OCI-M1 (cell line): ENCODE results near the gene SEC24C.
A peak's percentile ranks its signal among the peaks of the same experiment; 100 is the strongest.
"Not testable (repeated sequence)": the region's sequence is repeated elsewhere in the genome, so short reads cannot be mapped to it uniquely, and the experiment has no call there.

Source experiments
- DNase-seq: peaks from one replicate; lab custom pipeline; 2025; lab: John Stamatoyannopoulos, UW

Gene SEC24C

DNA sequence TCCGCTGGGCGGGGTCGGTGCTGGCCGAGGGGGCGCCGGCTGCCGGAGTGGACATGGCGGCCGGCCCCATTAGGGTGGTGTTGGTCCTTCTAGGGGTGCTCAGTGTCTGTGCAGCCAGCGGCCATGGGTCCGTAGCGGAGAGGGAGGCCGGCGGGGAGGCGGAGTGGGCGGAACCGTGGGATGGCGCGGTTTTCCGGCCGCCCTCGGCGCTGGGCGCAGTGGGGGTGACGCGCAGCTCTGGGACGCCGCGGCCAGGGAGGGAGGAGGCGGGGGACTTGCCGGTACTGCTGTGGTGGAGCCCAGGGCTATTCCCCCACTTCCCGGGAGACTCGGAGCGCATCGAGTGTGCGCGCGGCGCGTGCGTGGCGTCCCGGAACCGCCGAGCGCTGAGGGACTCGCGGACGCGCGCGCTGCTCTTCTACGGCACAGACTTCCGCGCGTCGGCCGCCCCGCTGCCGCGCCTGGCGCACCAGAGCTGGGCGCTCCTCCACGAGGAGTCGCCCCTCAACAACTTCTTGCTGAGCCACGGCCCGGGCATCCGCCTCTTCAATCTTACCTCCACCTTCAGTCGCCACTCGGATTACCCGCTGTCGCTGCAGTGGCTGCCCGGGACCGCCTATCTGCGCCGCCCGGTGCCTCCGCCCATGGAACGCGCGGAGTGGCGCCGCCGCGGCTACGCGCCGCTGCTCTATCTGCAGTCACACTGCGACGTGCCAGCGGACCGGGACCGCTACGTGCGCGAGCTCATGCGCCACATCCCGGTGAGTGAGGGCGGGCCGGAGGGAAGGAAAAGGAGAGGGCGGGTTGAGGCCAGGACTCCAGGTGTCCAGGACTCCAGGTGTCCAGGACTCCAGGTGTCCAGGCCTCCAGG is 28.3 kb downstream of the SEC24C start:
- DNase-seq: peak; percentile 91

GRCh38 chr10:73773152-73773879 is 29.1 kb downstream of the SEC24C start:
- DNase-seq: no peak

DNA sequence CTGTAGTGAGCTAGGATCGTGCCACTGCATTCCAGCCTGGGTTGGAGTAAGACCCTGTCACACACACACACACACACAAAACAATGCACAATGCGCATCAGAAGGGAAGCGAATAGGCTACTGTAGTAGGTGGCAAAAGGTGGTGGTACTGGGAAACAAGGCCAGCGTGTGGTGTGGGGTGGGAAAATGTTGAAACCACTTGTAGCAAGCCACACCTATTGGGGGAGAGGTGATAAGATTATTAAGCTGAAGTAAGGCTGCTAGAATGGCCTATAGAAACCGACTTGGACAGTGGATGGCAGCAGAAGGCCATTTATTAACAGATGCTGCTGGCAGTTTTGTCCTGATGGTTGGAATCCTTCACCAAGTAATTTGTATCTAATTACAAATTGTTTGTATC is 30.5 kb downstream of the SEC24C start:
- DNase-seq: peak; percentile 82

DNA sequence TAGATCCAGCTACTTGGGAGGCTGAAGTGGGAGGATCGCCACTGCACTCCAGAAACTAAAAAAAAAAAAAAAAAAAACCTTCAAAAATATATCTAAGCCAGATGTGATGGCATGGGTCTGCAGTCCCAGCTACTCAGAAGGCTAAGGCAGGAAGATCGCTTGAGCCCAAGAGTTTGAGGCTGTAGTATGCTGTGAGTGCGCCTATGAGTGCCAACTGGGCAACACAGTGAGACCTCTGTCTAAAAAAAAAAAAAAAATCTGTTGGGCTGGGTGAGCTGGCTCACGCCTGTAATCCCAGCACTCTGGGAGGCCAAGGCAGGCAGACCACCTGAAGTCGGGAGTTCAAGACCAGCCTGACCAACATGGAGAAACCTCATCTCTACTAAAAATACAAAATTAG is 34.8 kb downstream of the SEC24C start:
- DNase-seq: no peak

DNA sequence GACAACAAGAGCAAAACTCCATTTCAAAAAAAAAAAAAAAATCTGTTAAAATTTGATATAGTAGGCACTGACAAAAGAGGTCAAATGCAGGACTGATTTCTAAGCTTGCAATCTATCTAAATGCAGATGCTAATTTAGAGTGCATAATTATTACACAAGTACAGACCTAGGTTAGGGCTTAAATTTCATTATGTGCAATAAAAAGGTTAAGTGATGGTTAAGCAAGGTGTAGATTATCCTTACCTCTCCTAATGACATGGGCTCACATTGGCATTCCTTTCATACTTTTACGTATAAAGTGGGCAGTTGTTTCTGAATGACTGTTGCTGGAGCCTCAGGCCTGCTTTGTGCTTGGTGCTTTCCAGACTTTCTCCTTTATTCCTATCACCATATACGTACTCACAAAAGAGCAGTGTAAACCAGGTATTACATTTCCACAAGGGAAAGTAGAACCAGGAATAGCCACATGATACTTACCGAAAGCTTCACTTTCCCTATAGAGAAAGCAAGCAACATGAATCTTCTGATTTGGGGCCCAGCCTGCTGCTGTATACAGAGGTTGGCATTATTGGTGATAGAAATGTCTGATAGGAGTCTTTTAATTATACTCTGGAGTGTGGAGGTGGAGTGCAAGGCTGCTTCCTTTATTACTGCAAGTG is 35.5 kb downstream of the SEC24C start:
- no peak for DNase-seq

DNA sequence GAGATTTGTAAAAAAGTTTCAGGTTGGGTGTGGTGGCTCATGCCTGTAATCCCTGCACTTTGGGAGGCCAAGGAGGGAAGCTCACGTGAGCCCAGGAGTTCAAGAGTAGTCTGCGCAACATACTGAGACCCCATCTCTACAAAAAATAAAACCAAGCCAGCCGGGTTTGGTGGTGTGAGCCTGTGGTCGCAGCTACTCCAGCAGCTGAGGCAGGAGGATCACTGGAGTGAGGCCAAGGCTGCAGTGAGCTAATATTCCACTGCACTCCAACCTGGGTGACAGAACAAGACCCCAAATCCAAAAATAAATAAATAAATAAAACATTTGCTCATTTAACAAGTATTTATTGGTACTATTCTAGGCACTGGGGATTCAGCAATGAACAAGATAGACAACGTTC is 36.1 kb downstream of the SEC24C start:
- no peak for DNase-seq

DNA sequence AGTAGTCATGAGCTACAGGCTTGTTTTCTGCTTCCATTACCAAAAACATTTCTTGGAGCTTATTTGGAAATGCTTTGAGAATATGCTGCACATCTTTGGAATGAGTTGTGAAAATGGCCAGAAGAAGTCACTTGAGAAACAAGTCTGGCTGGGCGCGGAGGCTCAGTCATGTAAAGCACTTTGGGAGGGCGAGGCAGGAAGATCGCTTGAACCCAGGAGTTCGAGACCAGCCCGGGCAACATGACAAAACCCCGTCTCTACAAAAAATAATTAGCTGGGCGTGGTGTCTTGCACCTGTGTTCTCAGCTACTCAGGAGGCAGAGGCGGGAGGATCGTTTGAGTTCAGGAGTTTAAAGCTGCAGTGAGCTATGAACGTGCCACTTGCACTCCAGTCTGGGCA is 36.8 kb downstream of the SEC24C start:
- DNase-seq: no peak

GRCh38 chr10:73781548-73781878 is 37.3 kb downstream of the SEC24C start:
- DNase-seq: no peak

GRCh38 chr10:73781879-73782748 is 37.9 kb downstream of the SEC24C start, which contains the start of gene CHCHD1:
Gene CHCHD1 (plus strand): TSS chr10:73782048. CDS start chr10:73782076, 28 bp downstream.
- DNase-seq: peak; percentile 95

DNA sequence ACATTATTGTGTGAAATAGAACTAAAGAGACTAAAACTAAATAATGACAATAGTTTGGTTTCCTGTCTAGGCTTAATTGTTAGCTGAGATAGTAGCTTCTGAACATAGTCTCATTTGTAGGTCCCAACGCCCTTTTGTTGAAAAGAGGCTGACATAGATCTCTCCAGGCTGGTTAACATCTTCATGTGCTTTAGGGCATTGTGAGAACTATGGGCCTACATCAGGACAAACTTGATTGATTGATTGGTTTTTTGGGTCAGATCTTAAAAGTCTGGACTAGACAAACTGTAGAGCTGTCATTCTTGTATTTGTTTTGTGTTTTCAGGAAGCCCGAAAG is 38.5 kb downstream of the SEC24C start:
- peak; percentile 19 for DNase-seq

- peak; percentile 97 for DNase-seq
These were observed 41.1 kb downstream of the SEC24C start, which contains the start of gene ZSWIM8 for GRCh38 chr10:73785211-73785720. Gene ZSWIM8 (plus strand): TSS chr10:73785606. CDS start chr10:73785879, 273 bp downstream.

DNA sequence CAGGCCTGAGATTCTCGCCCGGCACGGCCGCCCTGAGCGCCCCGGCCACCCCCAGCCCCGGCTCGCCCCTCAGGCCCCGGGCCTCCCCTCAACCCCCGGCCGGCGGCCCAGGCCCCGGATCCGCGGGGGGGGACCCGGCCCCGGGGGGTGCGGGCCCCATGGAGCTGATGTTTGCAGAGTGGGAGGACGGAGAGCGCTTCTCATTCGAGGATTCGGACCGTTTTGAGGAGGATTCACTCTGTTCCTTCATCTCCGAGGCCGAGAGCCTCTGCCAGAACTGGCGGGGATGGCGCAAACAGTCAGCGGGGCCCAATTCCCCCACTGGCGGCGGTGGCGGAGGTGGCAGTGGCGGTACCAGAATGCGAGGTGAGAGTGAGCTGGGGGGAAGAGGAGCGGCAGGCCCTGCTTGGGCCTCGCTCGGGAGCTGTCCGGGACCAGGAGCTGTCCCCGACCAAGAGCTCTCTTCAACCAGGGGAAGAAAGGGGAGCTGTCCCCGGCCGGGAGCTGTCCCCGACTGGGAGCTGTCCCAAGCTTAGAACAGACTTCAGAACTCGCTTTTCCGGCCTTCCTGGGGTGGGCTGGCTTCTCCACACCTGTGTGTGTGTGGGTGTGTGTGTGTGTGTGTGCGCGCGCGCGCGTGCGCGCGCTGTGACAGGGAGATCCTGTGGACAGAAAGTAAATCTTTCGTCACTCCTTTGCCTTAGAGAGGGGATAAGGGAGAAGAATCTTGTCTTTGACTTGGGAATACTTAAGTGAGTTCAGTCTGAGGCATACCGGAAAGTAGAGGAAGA is 41.7 kb downstream of the SEC24C start:
- DNase-seq: peak; percentile 52

- no peak for DNase-seq
These were observed 42.3 kb downstream of the SEC24C start for GRCh38 chr10:73786512-73786885.

GRCh38 chr10:73787031-73787800 is 43.0 kb downstream of the SEC24C start:
- DNase-seq: not testable (repeated sequence)

- no peak for DNase-seq
These were observed 44.9 kb downstream of the SEC24C start for GRCh38 chr10:73788864-73789658.

GRCh38 chr10:73789659-73790055 is 45.5 kb downstream of the SEC24C start:
- no peak for DNase-seq

GRCh38 chr10:73790886-73791625 is 46.9 kb downstream of the SEC24C start:
- DNase-seq: no peak

- no peak for DNase-seq
These were observed 47.8 kb downstream of the SEC24C start for GRCh38 chr10:73791871-73792400.
